Endothelial cell (in vitro differentiated cells): Measurements from ENCODE around the gene SCAF11. TPM values are rescaled to one million over a fixed set of nuclear protein-coding genes. Genes with fewer than 3 reads are reported as not detected.
A peak's percentile ranks its signal among the peaks of the same experiment; 100 is the strongest.

Source experiments
- DNase-seq: peaks from one replicate; pipeline ENCODE4 v3.0.0; 2021; ENCODE audit warnings: low spot score
- H3K27ac Mint-ChIP-seq: one replicate; pipeline ENCODE4 v1.8.0; 2021; ENCODE audit warnings: mixed read lengths, inconsistent platforms; ENCODE audit not compliant: unreplicated experiment
- H3K27me3 Mint-ChIP-seq: one replicate; pipeline ENCODE4 v1.8.0; 2021; ENCODE audit warnings: mild to moderate bottlenecking, moderate library complexity, mixed read lengths, inconsistent platforms; ENCODE audit not compliant: unreplicated experiment
- H3K36me3 Mint-ChIP-seq: one replicate; pipeline ENCODE4 v1.8.0; 2021; ENCODE audit warnings: mild to moderate bottlenecking, low read depth, mixed read lengths, inconsistent platforms; ENCODE audit not compliant: unreplicated experiment
- H3K4me1 Mint-ChIP-seq: one replicate; pipeline ENCODE4 v1.8.0; 2021; ENCODE audit warnings: mild to moderate bottlenecking, mixed read lengths, inconsistent platforms; ENCODE audit not compliant: unreplicated experiment
- H3K4me3 Mint-ChIP-seq: one replicate; pipeline ENCODE4 v1.8.0; 2021; ENCODE audit warnings: mild to moderate bottlenecking, mixed read lengths, inconsistent platforms; ENCODE audit not compliant: unreplicated experiment
- H3K9me3 Mint-ChIP-seq: one replicate; pipeline ENCODE4 v1.8.0; 2021; ENCODE audit warnings: mixed read lengths, inconsistent platforms; ENCODE audit not compliant: unreplicated experiment
- total RNA-seq: library from RNA; stranded (reverse); fragmentation: NEBNext Ultra II Directional; extraction: Animal tissue kit (Norgen Biotek cat#: 25700); gene quantifications from one replicate; pipeline ENCODE4 v1.2.1, GENCODE V29; 2021; ENCODE audit not compliant: unreplicated experiment
- TF ChIP-seq, protein P1 (sequence below): fragments of 200-600 bp; sonication (generic); IDR thresholded peaks from one replicate; pipeline ENCODE4 v1.5.0; 2021; ENCODE audit warnings: antibody characterized with exemption; ENCODE audit not compliant: unreplicated experiment

The SCAF11 gene
- total RNA-seq, 1 donor from 2014 or later: 103 TPM

DNA sequence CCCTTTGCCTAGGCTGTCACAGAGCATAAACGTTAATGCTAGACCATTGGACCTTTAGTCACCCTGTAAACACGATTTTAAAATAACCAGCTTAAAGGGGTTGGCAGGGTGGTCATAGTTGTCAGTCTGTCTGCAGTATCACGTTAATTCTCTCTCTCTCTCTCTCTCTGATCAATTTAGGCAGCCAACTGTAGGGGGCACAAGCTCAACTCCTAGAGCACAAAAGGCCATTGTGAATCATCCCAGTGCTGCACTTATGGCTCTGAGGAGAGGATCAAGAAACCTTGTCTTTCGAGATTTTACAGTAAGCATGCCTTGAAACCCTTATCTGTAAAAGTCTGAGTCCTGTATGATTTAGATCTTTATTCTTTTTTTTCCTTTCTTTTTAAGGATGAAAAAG, 97.1 kb downstream of the SCAF11 start:
- TF ChIP-seq, protein P1, sequence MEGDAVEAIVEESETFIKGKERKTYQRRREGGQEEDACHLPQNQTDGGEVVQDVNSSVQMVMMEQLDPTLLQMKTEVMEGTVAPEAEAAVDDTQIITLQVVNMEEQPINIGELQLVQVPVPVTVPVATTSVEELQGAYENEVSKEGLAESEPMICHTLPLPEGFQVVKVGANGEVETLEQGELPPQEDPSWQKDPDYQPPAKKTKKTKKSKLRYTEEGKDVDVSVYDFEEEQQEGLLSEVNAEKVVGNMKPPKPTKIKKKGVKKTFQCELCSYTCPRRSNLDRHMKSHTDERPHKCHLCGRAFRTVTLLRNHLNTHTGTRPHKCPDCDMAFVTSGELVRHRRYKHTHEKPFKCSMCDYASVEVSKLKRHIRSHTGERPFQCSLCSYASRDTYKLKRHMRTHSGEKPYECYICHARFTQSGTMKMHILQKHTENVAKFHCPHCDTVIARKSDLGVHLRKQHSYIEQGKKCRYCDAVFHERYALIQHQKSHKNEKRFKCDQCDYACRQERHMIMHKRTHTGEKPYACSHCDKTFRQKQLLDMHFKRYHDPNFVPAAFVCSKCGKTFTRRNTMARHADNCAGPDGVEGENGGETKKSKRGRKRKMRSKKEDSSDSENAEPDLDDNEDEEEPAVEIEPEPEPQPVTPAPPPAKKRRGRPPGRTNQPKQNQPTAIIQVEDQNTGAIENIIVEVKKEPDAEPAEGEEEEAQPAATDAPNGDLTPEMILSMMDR: no peak
- Mint-ChIP-seq H3K4me3 (peak overlapping the region; percentile 16), H3K36me3 (peaks cover 29% of the 10 kb centered on the region), H3K27ac (no peak overlapping the region), H3K9me3 (no peaks in the 10 kb centered on the region), H3K4me1 (peaks cover 7% of the 10 kb centered on the region), H3K27me3 (no peaks in the 10 kb centered on the region)
- no peak for DNase-seq

DNA sequence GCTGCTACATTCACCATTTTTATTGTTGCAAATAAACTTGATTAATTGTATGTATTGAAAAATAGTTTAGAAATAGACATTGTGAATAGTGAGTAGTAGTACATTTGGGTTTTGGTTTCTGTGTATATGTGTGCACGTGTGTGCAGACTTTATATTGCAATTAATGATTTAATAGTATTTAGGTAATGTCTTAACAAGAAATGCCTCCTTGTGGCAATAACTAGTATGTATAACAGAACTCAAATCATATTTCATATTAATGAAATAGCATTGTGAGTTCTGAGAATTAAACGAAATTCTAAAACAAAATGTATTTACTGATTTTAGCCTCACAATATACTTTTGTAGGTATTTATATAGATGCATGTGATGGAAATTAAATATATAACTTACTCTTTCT, 100.1 kb downstream of the SCAF11 start:
- Mint-ChIP-seq H3K4me3 (no peak overlapping the region), H3K36me3 (peaks cover 21% of the 10 kb centered on the region), H3K27me3 (peaks cover 2% of the 10 kb centered on the region), H3K9me3 (no peaks in the 10 kb centered on the region), H3K27ac (no peak overlapping the region), H3K4me1 (peaks cover 2% of the 10 kb centered on the region)
- TF ChIP-seq, protein P1: peak; percentile 18
- no peak for DNase-seq

DNA sequence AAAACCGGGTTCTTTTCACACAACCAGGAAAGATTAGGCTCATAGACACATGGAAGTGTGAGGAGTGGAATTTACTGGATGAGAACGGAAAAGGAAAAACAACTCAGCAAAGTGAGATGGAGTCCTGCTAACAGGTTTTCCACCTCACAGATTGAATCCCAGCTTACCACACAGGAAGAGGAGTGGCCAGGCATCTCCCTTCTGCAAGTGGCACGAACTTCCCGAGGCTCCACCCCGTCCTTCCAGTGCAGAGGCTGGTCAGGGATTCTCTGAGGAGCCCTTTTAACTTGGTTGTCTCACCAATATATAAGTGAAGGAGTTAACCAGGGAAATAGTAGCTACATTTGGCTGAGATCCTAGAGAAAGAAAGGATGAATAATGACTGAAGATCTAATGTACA, 102.8 kb downstream of the SCAF11 start:
- TF ChIP-seq, protein P1: no peak
- no peak overlapping the region for H3K27ac Mint-ChIP-seq
- no peak for DNase-seq
- H3K9me3 Mint-ChIP-seq: no peaks in the 10 kb centered on the region
- H3K36me3 Mint-ChIP-seq: peaks cover 13% of the 10 kb centered on the region
- H3K27me3 Mint-ChIP-seq: peaks cover 2% of the 10 kb centered on the region
- H3K4me1 Mint-ChIP-seq: no peaks in the 10 kb centered on the region
- no peak overlapping the region for H3K4me3 Mint-ChIP-seq

DNA sequence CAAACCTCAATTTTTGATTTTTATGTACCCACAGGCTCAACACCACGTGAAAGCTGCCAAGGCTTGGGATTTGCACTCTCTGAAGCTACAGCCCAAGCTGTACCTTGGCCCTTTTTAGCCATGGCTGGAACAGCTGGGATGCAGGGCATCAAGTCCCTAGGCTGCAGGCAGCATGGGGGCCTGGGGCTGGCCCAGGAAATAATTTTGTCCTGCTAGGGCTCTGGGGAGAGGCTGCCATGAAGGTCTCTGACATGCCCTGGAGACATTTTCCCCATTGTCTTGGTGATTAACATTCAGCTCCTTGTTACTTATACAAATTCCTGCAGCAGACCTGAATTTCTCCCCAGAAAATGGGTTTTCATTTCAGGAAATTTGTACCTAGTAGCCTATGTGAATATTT, 103.7 kb downstream of the SCAF11 start:
- Mint-ChIP-seq H3K4me1 (peaks cover 6% of the 10 kb centered on the region), H3K27me3 (peaks cover 2% of the 10 kb centered on the region), H3K4me3 (no peak overlapping the region), H3K9me3 (no peaks in the 10 kb centered on the region), H3K27ac (no peak overlapping the region), H3K36me3 (peaks cover 20% of the 10 kb centered on the region)
- TF ChIP-seq, protein P1: no peak
- DNase-seq: no peak

DNA sequence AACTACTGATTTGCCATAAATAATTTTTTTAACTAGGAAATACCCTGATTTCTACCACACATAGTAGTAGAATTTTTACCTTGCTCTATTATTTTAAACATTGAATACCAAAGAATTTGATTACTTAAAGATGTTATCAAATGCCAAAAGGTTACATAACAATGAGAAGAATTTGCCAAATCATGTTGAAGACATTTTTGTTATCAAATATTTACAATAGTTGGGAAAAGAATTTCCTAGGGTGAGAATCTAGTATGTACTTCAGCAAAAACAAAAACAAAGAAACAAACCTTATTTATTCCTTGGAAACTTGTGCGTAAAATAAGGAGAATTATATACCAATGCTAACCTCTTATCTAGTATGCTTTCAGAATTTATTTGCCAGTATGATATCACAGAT, 107.2 kb downstream of the SCAF11 start:
- DNase-seq: no peak
- Mint-ChIP-seq H3K4me3 (no peak overlapping the region), H3K36me3 (peaks cover 31% of the 10 kb centered on the region), H3K9me3 (no peaks in the 10 kb centered on the region), H3K27me3 (peaks cover 2% of the 10 kb centered on the region), H3K4me1 (peaks cover 34% of the 10 kb centered on the region), H3K27ac (no peak overlapping the region)
- TF ChIP-seq, protein P1: no peak
